HG02798 (cell line): ENCODE measurements around the gene LARP4B.

Source experiments
- ATAC-seq: cut with Tn5 transposase; IDR thresholded peaks from one replicate; pipeline ENCODE4 v1.9.1; 2021; ENCODE audit warnings: mild to moderate bottlenecking; ENCODE audit not compliant: unreplicated experiment, poor library complexity

The LARP4B gene

DNA sequence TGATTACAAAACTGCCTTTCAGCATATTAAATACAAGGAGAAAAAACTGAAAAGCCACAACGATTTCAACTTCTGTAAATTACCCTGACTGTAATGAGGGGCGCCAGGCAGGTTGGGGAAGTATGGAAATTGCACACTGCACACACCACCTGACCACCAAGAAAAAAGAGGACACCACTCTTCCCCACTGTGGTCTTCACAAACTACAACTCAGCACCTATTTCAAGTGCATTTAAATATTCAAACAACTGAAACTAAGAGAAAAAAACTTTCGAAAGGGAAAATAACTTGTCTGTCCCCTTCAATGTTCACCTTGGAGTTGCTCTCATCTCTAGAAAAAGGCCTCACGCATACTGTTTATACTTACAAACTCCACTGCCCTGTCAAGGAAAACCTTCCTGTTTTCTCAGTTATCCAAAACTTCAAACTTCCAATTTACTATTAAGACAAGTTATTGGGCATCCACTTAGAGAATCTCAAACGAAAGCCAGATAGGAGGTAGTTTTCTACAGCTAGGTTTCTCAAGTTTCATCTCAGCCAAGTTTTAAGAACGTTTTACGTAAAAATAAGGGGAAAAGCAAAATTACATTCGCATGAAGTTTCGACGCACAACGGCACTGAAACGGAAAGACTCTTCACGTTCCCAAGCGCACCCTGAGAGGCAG lies 1.4 kb downstream of the LARP4B start:
- no peak for ATAC-seq

DNA sequence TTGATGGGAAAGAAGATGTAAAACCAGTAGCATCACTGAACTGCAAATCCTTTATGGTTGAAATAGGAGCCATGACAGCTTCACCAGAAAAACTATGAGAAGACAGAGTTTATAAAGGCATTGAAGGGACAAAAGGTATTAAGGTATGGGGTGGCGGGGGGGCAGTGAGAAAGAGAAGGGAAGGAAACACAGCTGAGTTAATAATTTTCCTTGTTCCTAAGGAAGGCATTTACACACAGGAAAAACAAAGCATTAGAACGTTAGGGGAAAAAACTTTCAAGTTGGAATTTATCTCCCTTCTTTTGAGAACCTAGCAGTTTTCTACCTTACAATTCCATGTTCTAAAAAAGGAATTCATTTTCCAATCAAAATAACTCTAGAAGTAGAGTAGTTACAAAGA lies 4.4 kb downstream of the LARP4B start:
- ATAC-seq, result no peak

DNA sequence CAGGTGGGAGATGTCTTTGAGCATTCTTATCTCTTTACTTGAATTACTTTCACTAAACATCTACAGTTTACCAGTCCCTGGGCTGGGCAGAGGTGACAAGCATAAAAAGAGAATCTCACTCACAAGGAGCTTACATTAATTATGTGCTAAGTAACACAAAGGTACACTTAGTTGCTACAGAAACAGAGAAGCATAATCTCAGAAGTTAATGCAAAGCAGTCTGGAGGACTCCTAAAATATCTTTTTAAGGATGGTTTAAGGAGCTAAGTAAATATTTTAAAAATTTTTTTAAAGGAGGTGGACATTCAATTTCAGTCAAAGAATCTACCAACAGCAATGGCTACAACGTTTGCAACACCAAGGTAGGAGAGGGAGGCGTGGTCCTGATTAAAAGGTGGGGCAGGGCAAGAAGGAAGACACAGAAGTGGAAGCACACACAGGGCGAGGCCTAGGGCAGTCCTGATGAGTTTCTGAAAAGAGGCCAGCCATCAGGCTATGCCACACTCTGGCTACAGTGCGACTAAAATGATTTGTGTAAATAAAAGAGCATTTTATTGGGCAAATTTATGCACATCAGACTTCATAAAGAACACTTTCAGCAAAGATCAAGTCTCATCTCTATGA lies 5.3 kb downstream of the LARP4B start:
- no peak for ATAC-seq

DNA sequence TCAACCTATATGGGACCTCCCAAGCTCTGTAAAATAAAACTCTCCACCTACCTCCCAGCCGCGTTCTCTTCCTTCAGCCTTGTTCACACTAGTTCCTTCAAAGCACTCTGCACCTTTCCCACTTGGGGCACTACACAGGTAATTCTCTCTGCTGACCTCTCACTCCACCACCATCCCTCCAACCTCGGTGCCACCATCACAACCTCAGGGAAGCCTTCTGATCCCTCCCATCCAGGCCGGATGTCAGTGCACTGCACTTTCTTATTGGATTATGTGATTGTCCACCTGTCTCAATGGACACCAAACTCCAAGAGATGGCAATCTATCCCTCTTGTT lies 7.0 kb downstream of the LARP4B start:
- no peak for ATAC-seq

DNA sequence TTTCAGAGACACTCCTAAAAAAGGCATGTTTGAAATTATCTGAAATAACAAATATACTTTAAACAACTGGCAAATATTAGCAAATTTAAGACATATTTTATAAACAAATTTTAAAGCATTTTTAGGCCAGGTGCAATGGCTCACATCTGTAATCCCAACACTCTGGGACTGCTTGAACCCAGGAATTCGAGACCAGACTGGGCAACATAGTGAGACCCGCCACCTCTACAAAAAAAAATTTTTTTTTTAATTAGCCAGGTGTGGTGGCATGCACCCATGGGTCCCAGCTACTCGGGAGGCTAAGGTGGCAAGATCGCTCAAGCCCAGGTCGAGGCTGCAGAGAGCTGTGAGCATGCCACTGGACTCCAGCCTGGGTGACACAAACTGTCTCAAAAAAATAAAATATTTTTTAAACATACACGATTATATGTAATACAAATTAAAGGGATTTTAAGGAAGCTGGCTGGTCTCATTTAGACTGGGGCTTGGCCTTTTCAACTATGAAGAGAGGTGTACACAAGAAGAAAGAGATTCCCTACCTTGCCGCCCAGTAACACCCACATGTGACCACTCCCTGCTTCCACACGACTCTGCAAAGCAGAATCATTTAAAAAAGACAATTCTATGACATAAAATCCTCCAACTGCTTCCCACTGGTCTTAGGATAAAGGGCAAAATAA lies 7.5 kb downstream of the LARP4B start:
- no peak for ATAC-seq

DNA sequence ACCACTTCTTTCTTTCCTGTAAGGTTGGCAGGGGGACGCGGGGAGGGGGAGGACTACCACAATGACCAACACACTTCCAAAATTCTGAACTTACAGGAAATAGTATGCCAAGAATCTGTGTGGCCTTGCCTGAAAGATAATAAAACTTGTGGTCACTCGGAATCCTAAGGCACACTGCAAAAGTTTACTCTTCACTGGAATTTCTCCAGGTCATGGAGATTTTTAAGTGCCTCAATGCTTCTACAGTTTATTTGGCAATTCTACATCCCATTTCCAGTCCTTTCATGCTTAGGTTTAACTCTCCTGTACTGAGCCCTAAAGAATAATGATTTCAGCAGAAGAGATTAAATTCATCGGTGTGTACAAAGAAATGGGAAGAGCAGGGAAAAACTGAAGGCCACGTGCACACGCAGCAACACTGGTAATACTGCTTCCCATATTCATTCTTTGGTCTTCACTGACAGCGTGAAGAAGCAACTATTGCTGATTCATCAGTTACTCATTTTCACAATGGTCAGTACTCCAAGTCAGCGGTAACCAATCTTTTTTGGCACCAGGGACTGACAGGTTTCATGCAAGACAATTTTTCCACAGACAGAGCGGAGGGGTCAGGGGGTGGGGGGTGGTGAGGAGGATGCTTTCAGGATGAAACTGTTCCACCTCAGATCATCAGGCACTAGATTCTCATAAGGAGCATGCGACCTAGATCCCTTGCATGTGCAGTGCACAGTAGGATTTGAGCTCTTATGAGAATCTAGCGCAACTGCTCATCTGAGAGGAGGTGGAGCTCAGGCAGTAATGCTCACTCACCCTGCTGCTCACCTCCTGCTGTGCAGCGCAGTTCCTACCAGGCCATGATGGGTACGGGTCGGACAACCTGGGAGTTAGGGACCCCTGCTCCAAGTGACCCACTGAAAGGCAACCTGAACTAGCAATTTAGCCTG lies 9.8 kb downstream of the LARP4B start:
- ATAC-seq, result no peak

DNA sequence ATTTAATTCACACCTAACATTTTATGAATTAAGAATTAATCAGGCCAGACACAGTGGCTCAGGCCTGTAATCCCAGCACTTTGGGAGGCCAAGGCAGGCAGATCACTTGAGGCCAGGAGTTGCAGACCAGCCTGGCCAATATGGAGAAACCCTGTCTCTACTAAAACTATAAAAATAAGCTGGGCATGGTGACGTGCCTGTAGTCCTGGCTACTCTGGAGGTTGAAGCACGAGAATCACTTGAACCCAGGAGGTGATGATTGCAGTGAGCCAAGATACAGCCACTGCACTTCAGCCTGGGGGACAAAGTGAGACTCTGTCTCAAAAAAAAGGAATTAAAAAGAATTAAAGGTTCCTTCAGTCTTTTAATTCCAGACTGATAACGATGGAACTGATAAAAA lies 11.1 kb downstream of the LARP4B start:
- ATAC-seq, result no peak

DNA sequence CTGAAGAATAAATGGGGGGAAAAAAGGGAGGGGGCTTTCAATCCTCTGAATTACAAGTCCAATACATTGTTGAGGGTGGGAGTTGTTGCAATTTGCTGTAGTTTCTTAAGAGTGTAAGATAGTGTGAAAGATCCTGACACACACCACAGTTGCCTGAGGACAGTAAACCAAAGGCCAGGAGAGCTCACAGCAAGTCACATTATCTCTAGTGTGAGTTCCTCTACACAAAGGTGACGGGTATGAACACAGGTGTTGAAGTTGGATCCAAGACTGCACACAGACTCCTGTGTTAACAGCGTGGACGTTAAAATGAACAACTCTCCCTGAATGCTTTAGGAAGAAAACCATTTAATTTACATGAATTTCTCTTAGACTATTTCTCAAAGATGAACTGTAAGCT lies 12.0 kb downstream of the LARP4B start:
- no peak for ATAC-seq

DNA sequence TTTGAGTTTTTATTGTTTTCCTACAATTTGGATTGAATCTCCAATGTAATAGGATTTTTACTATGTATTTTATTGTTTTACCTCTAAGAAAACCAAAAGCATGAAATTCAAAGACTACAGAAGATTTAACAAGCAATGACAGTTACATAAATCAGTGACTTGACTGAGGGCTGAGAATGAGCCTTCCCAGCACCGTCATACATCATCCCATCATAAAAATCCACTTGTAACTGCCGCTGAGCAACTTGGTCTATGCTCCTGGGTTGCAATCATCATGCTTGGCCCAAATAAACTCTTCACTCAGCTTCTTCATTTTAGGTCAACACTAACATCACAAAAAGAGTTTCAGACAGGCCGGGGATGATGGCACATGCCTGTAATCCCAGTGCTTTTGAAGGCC lies 13.5 kb downstream of the LARP4B start:
- no peak for ATAC-seq

DNA sequence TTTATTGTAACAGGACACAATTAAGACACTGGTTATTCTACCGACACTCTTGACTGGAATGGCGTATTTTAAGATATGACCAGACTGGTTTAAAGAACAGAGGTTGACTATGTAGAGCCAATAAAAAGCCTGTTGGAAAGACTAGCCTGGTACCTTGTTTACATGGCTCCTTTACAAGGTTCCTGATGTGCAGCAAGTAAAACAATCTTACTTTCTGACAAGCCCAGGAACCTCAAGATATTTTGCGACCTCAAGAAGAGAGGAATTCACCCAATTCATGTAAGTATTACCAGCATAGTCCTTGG lies 14.1 kb downstream of the LARP4B start:
- ATAC-seq, result no peak

DNA sequence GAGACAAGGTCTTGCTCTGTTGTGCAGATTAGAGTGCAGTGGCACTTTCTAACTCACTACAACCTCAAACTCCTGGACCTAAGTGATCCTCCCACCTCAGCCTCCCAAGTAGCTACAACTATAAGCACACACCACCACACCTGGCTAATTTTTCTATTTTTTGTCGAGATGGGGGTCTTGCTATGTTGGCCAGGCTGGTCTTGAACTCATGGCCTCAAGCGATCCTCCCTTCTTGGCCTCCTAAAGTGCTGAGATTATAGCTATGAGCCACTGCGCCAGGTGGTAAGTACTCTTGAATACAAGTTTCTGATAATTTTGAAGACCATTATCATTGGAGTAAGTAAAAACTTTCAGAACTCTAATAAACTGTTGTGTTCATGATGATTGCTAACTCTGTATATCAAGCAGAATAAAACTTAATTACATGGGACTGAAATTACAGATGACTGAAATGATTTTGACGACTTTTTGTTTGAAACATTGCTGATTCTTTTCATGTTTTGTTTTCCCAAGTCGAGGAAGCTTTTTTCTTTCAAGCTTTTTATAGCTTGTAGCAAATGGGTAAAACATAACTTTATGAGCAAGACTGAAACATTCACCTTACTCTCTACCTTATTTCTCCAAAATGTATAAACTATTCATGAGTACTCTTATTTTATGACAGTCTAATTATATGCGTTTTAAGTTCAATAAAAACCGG lies 14.6 kb downstream of the LARP4B start:
- ATAC-seq, result no peak

DNA sequence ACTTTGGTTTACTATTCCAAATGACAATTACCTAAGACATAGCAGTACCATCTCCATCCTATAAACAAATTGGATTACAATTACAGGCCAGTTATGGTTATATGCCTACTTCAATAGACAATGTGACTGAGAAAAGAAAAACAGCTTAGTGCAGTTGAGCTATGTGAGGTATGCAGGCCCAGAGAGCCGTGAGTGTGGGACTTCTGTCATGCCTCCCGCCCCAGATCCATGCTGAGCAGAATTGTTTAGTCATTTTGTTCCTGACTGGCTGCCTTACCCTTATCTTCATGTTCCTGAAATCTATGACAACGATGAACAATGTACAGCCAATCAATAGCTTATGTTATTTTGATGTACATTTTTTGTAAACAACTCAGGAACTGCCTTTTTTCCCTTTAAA lies 21.7 kb downstream of the LARP4B start:
- no peak for ATAC-seq

DNA sequence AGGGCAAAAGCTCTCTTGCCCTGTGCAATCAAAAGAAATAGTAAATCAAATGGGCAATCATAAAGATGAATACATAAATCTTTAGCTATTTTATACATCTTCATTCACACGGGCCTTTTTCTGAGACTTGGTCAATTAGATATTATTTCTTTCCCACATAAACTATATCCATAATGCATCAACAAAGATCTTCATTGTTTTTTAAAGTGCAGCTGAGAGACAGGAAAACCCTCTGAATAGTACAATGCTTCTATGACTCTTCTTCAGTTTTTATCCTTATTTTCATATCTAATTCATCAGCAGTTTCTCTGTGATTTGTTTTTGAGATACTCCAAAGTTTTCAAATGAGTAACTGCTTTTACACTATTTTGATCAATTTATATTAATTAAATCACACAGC lies 25.5 kb downstream of the LARP4B start:
- no peak for ATAC-seq

DNA sequence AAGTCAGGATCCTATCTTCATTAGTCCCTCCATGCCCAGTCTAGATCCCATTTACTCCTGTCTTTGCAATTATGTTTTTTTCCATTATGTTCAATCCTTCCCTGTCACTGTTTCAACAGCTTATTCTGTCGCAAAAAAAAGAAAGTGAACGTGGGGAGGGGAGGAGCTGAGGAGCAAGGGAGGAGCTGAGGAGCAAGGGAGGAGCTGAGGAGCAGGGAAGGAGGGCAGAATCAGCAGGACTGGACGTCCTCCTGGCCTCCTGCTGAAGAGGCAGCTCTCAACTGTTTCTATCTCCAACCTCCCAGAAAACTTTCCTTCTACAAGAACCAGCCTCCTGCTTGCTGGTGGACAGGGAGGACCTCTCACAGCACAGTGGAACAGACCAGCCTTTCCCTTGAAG lies 26.0 kb downstream of the LARP4B start:
- ATAC-seq, result no peak

DNA sequence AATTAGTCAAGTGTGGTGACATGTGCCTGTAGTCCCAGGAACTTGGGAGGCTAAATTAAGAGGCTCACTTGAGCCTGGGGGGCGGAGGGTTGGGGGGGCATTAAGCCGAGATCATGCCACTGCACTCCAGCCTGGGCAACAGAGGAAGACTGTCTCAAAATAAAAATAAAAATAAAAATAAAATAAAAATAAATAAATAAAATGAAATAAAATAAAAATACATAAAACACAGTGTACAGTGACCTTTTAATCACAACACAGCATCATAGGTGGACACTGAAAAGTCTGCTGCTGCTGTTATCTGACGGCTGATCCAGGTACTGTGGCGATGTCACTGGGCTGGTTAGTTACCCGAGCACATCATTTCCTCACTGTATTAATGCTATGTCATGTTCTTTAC lies 27.1 kb downstream of the LARP4B start:
- ATAC-seq, result no peak

DNA sequence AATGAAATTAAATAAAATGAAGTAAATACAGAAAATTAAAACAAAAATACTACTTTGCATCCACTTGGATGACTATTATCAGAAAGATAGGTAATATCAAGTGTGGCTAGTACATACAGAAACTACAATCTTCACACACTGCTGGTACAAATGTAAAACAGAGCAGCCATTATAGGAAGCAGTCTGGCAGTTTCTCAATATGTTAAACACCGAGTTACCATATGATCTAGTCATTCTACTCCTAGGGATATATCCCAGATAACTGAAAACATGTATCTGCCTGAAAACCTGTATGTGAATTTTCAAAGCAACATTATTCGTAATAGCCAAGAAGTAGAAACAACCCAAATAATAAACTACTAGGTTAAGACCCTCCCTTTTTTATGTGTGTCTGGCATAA lies 33.4 kb downstream of the LARP4B start:
- no peak for ATAC-seq

DNA sequence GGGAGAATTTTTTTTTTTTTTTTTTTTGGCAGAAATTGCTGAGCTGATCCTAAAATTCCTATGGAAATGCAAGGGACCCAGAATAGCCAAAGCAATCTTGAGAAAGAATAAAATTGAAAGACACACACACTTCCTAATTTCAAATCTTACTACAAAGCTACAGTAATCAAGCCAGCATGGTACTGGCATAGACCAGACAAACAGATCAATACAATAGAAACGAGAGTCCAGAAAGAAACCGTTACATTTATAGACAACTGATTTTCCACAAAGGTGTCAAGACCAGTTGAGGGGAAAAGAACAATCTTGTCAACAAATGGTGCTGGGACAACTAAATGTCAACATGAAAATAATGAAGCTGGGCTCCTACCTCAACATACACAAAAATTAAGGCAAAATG lies 34.5 kb downstream of the LARP4B start:
- ATAC-seq, result no peak

DNA sequence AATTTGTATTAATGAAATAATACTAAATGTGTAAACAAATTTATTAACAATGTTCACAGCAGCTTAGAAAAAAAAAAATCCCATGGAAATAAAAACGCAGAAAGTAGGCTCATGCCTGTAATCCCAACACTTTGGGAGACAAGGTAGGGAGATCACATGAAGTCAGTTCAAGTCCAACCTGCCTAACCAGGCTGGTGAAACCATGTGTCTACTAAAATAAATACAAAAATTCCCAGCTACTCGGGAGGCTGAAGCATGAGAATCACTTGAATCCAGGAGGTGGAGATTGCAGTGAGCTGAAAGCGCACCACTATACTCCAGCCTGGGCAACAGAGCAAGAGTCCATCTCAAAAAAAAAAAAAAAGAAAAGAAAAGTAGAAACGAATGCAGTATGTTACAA lies 36.2 kb downstream of the LARP4B start:
- ATAC-seq, result no peak

DNA sequence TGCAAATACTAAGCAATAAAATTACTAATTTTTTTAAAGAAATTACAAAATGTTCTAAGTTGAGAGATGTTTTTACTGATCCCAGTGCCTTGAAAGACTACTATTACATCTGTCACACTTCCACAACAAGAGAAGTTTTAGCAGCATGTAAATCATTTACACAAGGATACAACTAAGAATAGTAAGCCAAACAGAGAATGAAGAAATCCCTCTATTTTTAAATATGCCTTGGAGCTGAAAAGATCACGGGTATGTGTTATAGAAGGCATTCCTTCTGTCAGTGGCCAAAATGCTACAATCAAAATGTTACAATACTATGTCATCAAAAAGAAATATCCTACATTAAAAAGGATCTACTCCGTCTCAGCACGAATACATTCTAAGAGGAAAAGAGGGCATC lies 52.6 kb downstream of the LARP4B start:
- no peak for ATAC-seq

DNA sequence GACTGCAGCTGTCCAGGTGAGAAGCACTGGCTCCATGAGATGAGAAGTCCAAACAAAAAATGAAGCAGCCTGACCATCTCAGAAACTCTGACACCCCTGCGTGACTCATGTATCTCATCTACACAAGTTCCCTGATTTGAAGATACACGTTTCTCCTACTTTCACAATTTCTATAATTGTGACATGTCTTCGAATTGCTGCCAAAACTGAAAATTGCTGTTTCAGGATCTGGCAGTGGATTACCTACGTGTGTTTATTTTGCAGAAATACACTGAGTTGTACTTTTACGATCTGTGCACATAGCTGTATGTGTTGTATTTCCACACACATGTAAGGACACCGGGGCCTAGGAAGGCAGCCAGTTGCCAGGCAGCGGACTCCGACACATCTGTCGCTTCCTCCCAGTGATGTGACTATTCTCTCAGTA lies 53.2 kb downstream of the LARP4B start:
- no peak for ATAC-seq

DNA sequence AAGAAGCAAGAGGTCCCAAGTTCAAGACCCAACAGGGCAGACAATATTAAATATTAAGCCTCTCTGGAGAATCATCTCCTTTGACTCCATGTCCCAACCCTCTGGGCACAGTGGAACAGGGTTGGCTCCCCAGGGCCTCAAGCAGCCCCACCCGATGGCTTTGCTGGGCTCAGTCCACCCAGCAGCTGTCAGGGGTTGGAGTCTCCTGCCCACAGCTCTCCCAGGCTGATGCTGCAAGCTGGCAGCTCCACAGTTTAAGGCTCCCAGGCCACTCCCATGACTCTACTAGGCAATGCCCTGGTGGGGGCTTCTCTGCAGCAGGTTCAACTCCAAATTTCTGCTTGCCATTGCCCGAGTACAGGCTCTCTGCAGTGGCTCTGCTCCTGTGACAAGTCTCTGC lies 55.1 kb downstream of the LARP4B start:
- ATAC-seq, result no peak
